ENCODE results near the gene CCDC81. TPM values are rescaled to one million over a fixed set of nuclear protein-coding genes. Genes with fewer than 3 reads are reported as not detected.
"Not testable (repeated sequence)": the region's sequence is repeated elsewhere in the genome, so short reads cannot be mapped to it uniquely, and the experiment has no call there.

Gene CCDC81
- total and polyA plus RNA-seq, 2 of the 4 experiments (the other 2 are of a cell fraction) = 3.1 to 6.5 TPM

DNA sequence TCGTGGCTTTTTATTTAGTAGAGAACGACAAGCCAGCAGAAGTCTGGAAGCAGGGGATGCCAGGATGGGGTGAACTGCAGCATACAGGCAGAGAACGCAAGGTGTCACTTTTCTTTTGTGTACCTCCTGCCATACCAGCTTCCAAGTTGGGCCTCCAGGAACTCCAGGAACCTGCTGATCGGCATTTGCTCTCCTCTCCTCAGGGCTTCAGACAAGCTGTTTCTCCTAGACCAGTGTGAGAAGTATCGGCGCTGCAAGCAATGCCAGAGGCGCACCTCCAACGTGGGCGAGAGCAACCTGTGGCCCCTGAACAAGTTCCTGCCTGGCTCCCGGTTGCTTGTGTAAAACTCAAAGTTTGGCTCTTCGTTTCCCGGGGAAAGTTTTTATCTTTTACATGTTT is 47.7 kb downstream of the CCDC81 start:
- Histone ChIP-seq H2BK5ac (ENCODE audit: low read depth, low read length, poor library complexity, severe bottlenecking) (no peak overlapping the region), H3K27me3 (ENCODE audit: control insufficient read depth, insufficient read depth, low read length) (no peaks in the 10 kb centered on the region), H3K79me1 (ENCODE audit: low read depth in 1 of 2, low read length in 2 of 2) (no peaks in the 10 kb centered on the region), H3K9me1 (ENCODE audit: insufficient read depth, low read length) (no peaks in the 10 kb centered on the region; the same call in 1 of the 2 replicates), H2AK9ac (replicated peaks; ENCODE audit: low read depth, low read length, poor library complexity) (no peak overlapping the region), H3K27ac (ENCODE audit: insufficient read depth, low read length) (no peak overlapping the region), H3K36me3 (ENCODE audit: control insufficient read depth, insufficient read depth, low read length) (no peaks in the 10 kb centered on the region), H2BK120ac (ENCODE audit: low read depth, low read length) (no peak overlapping the region), H3K4me2 (ENCODE audit: low read depth, low read length) (no peak overlapping the region), H2BK20ac (ENCODE audit: low read depth, low read length) (no peak overlapping the region), H2BK15ac (ENCODE audit: low read depth, low read length) (no peak overlapping the region), H3K56ac (ENCODE audit: extremely low read depth, insufficient read depth, low read length) (no peak overlapping the region), H3K23ac (ENCODE audit: low read depth, low read length) (no peak overlapping the region), H3K14ac (replicated peaks; ENCODE audit: low read depth, low read length) (no peak overlapping the region), H2AFZ (replicated peaks; ENCODE audit: low read length, poor library complexity) (no peak overlapping the region), H3K9me3 (ENCODE audit: control insufficient read depth, insufficient read depth, low read length) (no peaks in the 10 kb centered on the region), H3K18ac (ENCODE audit: low read depth, low read length) (no peak overlapping the region), H2AK5ac (ENCODE audit: low read depth, low read length) (no peak overlapping the region), H3K9ac (ENCODE audit: low read depth, low read length) (no peak overlapping the region), H3K4me3 (ENCODE audit: insufficient read depth, low read depth, low read length) (no peak overlapping the region), H3K4me1 (ENCODE audit: control insufficient read depth, insufficient read depth, low read length) (peaks cover 2% of the 10 kb centered on the region; the same call in 1 of the 2 replicates), H4K91ac (ENCODE audit: insufficient read depth, low read depth, low read length) (no peak overlapping the region), H4K20me1 (ENCODE audit: insufficient read depth, low read length) (no peaks in the 10 kb centered on the region), H4K8ac (ENCODE audit: low read depth in 2 of 2, low read length in 2 of 2) (no peak overlapping the region), H4K5ac (ENCODE audit: low read depth, low read length) (no peak overlapping the region), H3K4ac (ENCODE audit: low read depth, low read length) (no peak overlapping the region)
- ATAC-seq (ENCODE audit: low read depth) = no peak
- dilution Hi-C loops (cut with HindIII; ENCODE audit: low sequenced_read_pairs, unreplicated experiment) (no loop called here), intact Hi-C loops (cut with micrococcal nuclease) (no loop called here), in situ Hi-C loops (cut with MboI; ENCODE audit: low sequenced_read_pairs) (no loop called here)
- ChIA-PET POLR2A (ENCODE audit: unreplicated experiment) (no interaction called here), CTCF (no interaction called here)
- BruUV-seq (replicated peaks) = no TSS peak
- 93% methylated on average over 6 of the region's 12 CpGs; no CpG with 5 or more reads in 1 of the 2 experiments for WGBS, 2 experiments (ENCODE audit: extremely low coverage in 2 of 2, insufficient read length in 1 of 2)
- no peak for TF ChIP-seq BHLHE40 (IDR thresholded peaks at IDR 0.05; ENCODE audit: low read depth, low read length)
- TF ChIP-seq, protein P1, sequence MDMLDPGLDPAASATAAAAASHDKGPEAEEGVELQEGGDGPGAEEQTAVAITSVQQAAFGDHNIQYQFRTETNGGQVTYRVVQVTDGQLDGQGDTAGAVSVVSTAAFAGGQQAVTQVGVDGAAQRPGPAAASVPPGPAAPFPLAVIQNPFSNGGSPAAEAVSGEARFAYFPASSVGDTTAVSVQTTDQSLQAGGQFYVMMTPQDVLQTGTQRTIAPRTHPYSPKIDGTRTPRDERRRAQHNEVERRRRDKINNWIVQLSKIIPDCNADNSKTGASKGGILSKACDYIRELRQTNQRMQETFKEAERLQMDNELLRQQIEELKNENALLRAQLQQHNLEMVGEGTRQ (IDR thresholded peaks at IDR 0.05; ENCODE audit: low read depth, low read length) = no peak
- TF ChIP-seq CEBPB (IDR thresholded peaks at IDR 0.05; ENCODE audit: low read depth, low read length) = no peak
- TF ChIP-seq, protein P2, sequence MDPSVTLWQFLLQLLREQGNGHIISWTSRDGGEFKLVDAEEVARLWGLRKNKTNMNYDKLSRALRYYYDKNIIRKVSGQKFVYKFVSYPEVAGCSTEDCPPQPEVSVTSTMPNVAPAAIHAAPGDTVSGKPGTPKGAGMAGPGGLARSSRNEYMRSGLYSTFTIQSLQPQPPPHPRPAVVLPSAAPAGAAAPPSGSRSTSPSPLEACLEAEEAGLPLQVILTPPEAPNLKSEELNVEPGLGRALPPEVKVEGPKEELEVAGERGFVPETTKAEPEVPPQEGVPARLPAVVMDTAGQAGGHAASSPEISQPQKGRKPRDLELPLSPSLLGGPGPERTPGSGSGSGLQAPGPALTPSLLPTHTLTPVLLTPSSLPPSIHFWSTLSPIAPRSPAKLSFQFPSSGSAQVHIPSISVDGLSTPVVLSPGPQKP (IDR thresholded peaks at IDR 0.05; ENCODE audit: borderline replicate concordance, low read depth, low read length) = no peak
- TF ChIP-seq FOS (IDR thresholded peaks at IDR 0.05; ENCODE audit: low read depth, low read length) = no peak
- TF ChIP-seq MAFK (IDR thresholded peaks at IDR 0.05; ENCODE audit: low read depth, low read length) = no peak
- DNase-seq = no peak

DNA sequence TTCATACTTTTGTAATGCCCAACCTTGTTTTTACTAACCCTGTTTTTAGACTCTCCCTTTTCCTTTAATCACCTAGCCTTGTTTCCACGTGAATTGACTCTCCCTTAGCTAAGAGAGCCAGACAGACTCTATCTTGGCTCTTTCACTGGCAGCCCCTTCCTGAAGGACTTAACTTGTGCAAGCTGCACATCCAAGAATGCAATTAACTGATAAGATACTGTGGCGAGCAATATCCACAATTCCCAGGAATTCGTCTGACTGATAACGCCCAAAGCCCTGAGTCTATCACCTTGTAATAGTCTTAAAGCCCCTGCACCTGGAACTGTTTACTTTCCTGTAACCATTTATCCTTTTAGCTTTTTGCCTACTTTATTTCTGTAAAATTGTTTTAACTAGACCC is 48.8 kb downstream of the CCDC81 start:
- POLR2A ChIA-PET (ENCODE audit: unreplicated experiment) = not testable (repeated sequence)

More for the DNA sequence above, 48.8 kb downstream of the CCDC81 start:
- H3K79me1 ChIP-seq (ENCODE audit: low read depth in 1 of 2, low read length in 2 of 2); H2AK5ac ChIP-seq (ENCODE audit: low read depth, low read length); BruUV-seq (replicated peaks); H4K5ac ChIP-seq (ENCODE audit: low read depth, low read length); ATAC-seq (ENCODE audit: low read depth); H3K27ac ChIP-seq (ENCODE audit: insufficient read depth, low read length); H2BK120ac ChIP-seq (ENCODE audit: low read depth, low read length); H4K8ac ChIP-seq (ENCODE audit: low read depth in 2 of 2, low read length in 2 of 2); CTCF ChIA-PET; in situ Hi-C loops (cut with MboI; ENCODE audit: low sequenced_read_pairs); H4K91ac ChIP-seq (ENCODE audit: insufficient read depth, low read depth, low read length); H2BK15ac ChIP-seq (ENCODE audit: low read depth, low read length); H2BK20ac ChIP-seq (ENCODE audit: low read depth, low read length); H3K18ac ChIP-seq (ENCODE audit: low read depth, low read length); H3K9ac ChIP-seq (ENCODE audit: low read depth, low read length); H3K36me3 ChIP-seq (ENCODE audit: control insufficient read depth, insufficient read depth, low read length); DNase-seq; H3K14ac ChIP-seq (replicated peaks; ENCODE audit: low read depth, low read length); H4K20me1 ChIP-seq (ENCODE audit: insufficient read depth, low read length); intact Hi-C loops (cut with micrococcal nuclease); H3K4me3 ChIP-seq (ENCODE audit: insufficient read depth, low read depth, low read length); H3K4me2 ChIP-seq (ENCODE audit: low read depth, low read length); H3K23ac ChIP-seq (ENCODE audit: low read depth, low read length); dilution Hi-C loops (cut with HindIII; ENCODE audit: low sequenced_read_pairs, unreplicated experiment); H3K4me1 ChIP-seq (ENCODE audit: control insufficient read depth, insufficient read depth, low read length); H3K9me3 ChIP-seq (ENCODE audit: control insufficient read depth, insufficient read depth, low read length); H3K27me3 ChIP-seq (ENCODE audit: control insufficient read depth, insufficient read depth, low read length); H2BK5ac ChIP-seq (ENCODE audit: low read depth, low read length, poor library complexity, severe bottlenecking); H2AK9ac ChIP-seq (replicated peaks; ENCODE audit: low read depth, low read length, poor library complexity); H2AFZ ChIP-seq (replicated peaks; ENCODE audit: low read length, poor library complexity); H3K56ac ChIP-seq (ENCODE audit: extremely low read depth, insufficient read depth, low read length); H3K4ac ChIP-seq (ENCODE audit: low read depth, low read length); H3K9me1 ChIP-seq (ENCODE audit: insufficient read depth, low read length): not testable (repeated sequence)
- 27% methylated on average over 4 of the region's 4 CpGs; no CpG with 5 or more reads in 1 of the 2 experiments for WGBS, 2 experiments (ENCODE audit: extremely low coverage in 2 of 2, insufficient read length in 1 of 2)
